ENCODE data around the gene BNIP3. TPM values are rescaled to one million over a fixed set of nuclear protein-coding genes. Genes with fewer than 3 reads are reported as not detected.

The BNIP3 gene
- total RNA-seq, 1 donor from 2014 or later, result 29.9 TPM

DNA sequence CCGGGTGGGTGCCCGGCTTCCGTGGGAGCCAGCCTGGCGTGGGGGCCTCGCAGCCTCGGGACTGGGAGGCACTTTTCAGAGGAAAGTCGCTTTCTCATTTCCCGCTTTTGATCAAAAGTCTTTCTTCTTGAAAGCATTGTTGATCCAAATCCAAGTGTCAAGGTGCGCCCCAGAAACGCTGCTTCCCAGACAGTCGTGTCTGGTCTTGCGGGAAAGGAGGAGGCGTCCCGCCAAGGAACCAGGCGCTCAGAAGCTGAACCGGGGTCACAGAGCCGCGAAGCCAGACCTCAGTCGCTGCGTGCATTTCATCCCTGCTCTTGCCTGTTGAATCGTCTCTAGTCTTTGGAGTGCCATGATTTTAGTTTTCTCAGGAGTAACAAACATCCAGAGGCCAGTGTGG lies 1.1 kb upstream of the BNIP3 start:
- H3K9me3 Mint-ChIP-seq (ENCODE audit: unreplicated experiment), result no peaks in the 10 kb centered on the region
- peaks cover 4% of the 10 kb centered on the region for H3K36me3 Mint-ChIP-seq (ENCODE audit: low read depth, unreplicated experiment)
- H3K27me3 Mint-ChIP-seq (ENCODE audit: unreplicated experiment), result peaks cover 9% of the 10 kb centered on the region
- TF ChIP-seq, protein P1, sequence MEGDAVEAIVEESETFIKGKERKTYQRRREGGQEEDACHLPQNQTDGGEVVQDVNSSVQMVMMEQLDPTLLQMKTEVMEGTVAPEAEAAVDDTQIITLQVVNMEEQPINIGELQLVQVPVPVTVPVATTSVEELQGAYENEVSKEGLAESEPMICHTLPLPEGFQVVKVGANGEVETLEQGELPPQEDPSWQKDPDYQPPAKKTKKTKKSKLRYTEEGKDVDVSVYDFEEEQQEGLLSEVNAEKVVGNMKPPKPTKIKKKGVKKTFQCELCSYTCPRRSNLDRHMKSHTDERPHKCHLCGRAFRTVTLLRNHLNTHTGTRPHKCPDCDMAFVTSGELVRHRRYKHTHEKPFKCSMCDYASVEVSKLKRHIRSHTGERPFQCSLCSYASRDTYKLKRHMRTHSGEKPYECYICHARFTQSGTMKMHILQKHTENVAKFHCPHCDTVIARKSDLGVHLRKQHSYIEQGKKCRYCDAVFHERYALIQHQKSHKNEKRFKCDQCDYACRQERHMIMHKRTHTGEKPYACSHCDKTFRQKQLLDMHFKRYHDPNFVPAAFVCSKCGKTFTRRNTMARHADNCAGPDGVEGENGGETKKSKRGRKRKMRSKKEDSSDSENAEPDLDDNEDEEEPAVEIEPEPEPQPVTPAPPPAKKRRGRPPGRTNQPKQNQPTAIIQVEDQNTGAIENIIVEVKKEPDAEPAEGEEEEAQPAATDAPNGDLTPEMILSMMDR (IDR thresholded peaks at IDR 0.05; ENCODE audit: unreplicated experiment), result no peak
- H3K4me1 Mint-ChIP-seq (ENCODE audit: unreplicated experiment), result peaks cover 15% of the 10 kb centered on the region
- no peak overlapping the region for H3K27ac Mint-ChIP-seq (ENCODE audit: unreplicated experiment)
- no peak for DNase-seq (ENCODE audit: low spot score)
- peak overlapping the region; percentile 43 for H3K4me3 Mint-ChIP-seq (ENCODE audit: unreplicated experiment)

DNA sequence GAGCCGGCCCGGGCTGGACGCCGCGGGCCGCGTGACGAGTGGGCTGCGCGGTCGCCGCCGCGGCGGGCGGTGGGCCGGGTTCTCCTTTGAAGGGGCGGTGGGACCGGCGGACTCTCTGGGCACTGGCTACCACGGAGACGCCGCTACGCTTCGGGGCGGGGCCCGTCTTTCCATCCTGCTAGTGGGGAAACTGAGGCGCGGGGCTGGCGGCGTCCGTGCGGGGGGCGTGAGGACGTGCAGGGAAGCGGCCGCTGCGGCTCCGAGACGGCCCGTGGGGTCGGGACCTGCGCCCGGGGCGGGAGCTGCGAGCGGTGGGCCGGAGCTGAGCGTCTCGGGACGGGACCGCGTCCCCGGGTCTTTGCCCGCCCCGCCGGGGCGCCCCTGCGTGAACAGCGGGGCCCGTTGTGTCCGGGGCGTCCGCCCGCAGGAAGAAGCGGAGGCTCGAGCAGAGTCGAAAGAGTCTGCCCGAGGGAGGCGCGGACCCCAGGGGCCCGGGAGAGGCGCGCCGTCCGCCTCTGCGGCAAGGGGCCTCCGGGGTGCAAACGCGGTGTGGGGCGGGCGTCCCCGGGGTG lies 548 bp upstream of the BNIP3 start:
- Mint-ChIP-seq H3K9me3 (ENCODE audit: unreplicated experiment) (no peaks in the 10 kb centered on the region), H3K27me3 (ENCODE audit: unreplicated experiment) (peaks cover 9% of the 10 kb centered on the region), H3K4me3 (ENCODE audit: unreplicated experiment) (no peak overlapping the region), H3K4me1 (ENCODE audit: unreplicated experiment) (peaks cover 15% of the 10 kb centered on the region), H3K36me3 (ENCODE audit: low read depth, unreplicated experiment) (peaks cover 4% of the 10 kb centered on the region), H3K27ac (ENCODE audit: unreplicated experiment) (no peak overlapping the region)
- TF ChIP-seq, protein P1 (IDR thresholded peaks at IDR 0.05; ENCODE audit: unreplicated experiment), result no peak
- no peak for DNase-seq (ENCODE audit: low spot score)

DNA sequence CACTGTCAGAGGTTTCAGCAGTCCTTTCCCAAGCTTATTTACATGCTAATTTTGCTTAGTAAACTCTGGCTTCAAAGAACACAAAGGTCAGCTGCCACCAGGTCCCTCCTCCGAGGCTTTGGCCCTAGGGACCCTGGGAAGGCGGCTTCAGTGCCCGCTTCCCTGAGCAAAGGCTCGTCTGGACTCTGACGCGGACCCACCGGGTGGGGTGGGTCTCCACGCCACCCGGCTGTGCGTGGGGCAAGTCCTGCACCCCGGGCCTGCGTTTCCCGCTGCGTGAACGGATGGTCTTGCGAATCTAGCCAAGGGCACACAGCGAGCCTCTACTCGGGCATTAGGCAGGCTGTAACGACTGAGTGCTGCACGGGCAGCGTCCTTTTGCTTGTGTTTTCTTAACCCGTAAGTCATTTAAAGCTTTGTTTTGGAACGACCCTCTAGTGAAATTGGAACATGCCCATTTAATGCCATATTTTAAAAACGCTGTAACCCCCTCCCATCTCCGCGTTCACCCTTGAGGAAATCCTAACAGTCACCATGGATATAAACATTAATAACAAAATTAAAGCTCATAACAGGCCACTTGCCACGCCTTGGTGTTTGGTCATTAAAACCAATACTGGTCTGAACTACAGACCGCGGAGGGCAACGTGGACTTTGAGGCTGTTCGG lies 828 bp downstream of the BNIP3 start:
- no peak overlapping the region for H3K27ac Mint-ChIP-seq (ENCODE audit: unreplicated experiment)
- H3K27me3 Mint-ChIP-seq (ENCODE audit: unreplicated experiment), result peaks cover 9% of the 10 kb centered on the region
- peak overlapping the region; percentile 92 for H3K4me3 Mint-ChIP-seq (ENCODE audit: unreplicated experiment)
- H3K9me3 Mint-ChIP-seq (ENCODE audit: unreplicated experiment), result no peaks in the 10 kb centered on the region
- H3K36me3 Mint-ChIP-seq (ENCODE audit: low read depth, unreplicated experiment), result peaks cover 2% of the 10 kb centered on the region
- H3K4me1 Mint-ChIP-seq (ENCODE audit: unreplicated experiment), result peaks cover 15% of the 10 kb centered on the region
- TF ChIP-seq, protein P1 (IDR thresholded peaks at IDR 0.05; ENCODE audit: unreplicated experiment), result no peak
- no peak for DNase-seq (ENCODE audit: low spot score)

DNA sequence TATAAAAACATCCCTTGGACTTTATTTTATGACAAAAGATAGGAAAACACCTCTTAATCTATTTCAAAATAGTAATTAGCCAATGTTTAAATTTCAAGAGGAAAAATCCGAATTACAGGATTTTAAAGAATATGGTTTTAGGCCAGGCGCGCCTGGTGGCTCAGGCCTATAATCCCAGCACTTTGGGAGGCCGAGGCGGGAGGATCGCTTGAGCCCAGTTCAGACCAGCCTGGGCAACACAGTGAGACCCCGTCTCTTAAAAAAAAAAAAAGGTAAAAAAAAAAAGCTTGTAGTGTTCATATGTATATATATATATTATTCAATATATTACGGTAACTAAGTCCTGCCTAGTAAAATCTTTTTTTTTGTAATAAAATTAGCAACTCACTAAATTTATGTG lies 1.4 kb downstream of the BNIP3 start:
- TF ChIP-seq, protein P1 (IDR thresholded peaks at IDR 0.05; ENCODE audit: unreplicated experiment), result no peak
- no peak for DNase-seq (ENCODE audit: low spot score)
- Mint-ChIP-seq H3K27ac (ENCODE audit: unreplicated experiment) (no peak overlapping the region), H3K4me3 (ENCODE audit: unreplicated experiment) (peak overlapping the region; percentile 92), H3K9me3 (ENCODE audit: unreplicated experiment) (no peaks in the 10 kb centered on the region), H3K27me3 (ENCODE audit: unreplicated experiment) (peaks cover 9% of the 10 kb centered on the region), H3K36me3 (ENCODE audit: low read depth, unreplicated experiment) (no peaks in the 10 kb centered on the region), H3K4me1 (ENCODE audit: unreplicated experiment) (peaks cover 15% of the 10 kb centered on the region)

DNA sequence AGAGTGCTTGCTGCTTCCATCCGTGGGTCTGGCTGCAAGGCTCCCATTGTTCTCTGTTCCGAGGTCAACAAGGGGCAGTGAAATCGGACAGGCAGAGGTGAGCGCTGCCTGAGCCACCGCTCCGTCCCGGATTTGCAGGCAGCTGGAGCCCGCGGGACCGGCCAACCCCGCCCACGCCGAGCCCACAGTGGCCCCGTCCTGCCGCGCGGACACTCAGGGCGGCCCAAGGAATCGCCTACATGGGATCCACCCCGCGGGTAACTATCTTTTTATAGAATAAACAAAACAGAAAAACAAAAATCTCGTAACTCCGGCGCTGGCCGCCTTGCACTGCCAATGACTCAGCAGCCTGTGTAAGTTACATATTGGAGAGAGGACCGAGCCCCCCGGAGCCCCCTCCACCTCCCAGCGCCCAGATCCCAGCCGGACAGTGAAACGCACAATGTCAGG lies 1.9 kb downstream of the BNIP3 start:
- peaks cover 15% of the 10 kb centered on the region for H3K4me1 Mint-ChIP-seq (ENCODE audit: unreplicated experiment)
- no peak overlapping the region for H3K27ac Mint-ChIP-seq (ENCODE audit: unreplicated experiment)
- no peaks in the 10 kb centered on the region for H3K36me3 Mint-ChIP-seq (ENCODE audit: low read depth, unreplicated experiment)
- no peaks in the 10 kb centered on the region for H3K9me3 Mint-ChIP-seq (ENCODE audit: unreplicated experiment)
- TF ChIP-seq, protein P1 (IDR thresholded peaks at IDR 0.05; ENCODE audit: unreplicated experiment), result no peak
- DNase-seq (ENCODE audit: low spot score), result peak; percentile 35
- no peak overlapping the region for H3K4me3 Mint-ChIP-seq (ENCODE audit: unreplicated experiment)
- H3K27me3 Mint-ChIP-seq (ENCODE audit: unreplicated experiment), result peaks cover 9% of the 10 kb centered on the region
